WTC11 (cell line): ENCODE measurements around the gene UGT2B7.

ENCODE experiments used
- AFF4 ChIP-seq: sonication (generic); formaldehyde crosslinking; IDR thresholded peaks from 2 replicates; pipeline ENCODE4 v1.8.1; 2023; ENCODE audit warnings: mild to moderate bottlenecking, missing genetic modification reagents, borderline replicate concordance
- ATF6 ChIP-seq: sonication (generic); formaldehyde crosslinking; IDR thresholded peaks from 2 replicates; pipeline ENCODE4 v1.8.1; 2023; ENCODE audit warnings: mild to moderate bottlenecking, missing genetic modification reagents
- CREM ChIP-seq: sonication (generic); formaldehyde crosslinking; IDR thresholded peaks from 2 replicates; pipeline ENCODE4 v1.8.1; 2022; ENCODE audit warnings: mild to moderate bottlenecking, missing genetic modification reagents, moderate library complexity
- CTCF ChIP-seq: fragments of 200-600 bp; IDR thresholded peaks from 2 replicates; pipeline ENCODE4 v1.8.0; 2022; ENCODE audit warnings: antibody characterized with exemption
- E2F4 ChIP-seq: sonication (generic); formaldehyde crosslinking; IDR thresholded peaks from 2 replicates; pipeline ENCODE4 v1.8.1; 2022; ENCODE audit warnings: low read depth, mild to moderate bottlenecking, moderate library complexity, missing genetic modification reagents, borderline replicate concordance
- ELF4 ChIP-seq: sonication (generic); formaldehyde crosslinking; IDR thresholded peaks from 2 replicates; pipeline ENCODE4 v1.8.1; 2022; ENCODE audit warnings: low read depth, mild to moderate bottlenecking, moderate library complexity, missing genetic modification reagents
- MAX ChIP-seq: sonication (generic); formaldehyde crosslinking; IDR thresholded peaks from 2 replicates; pipeline ENCODE4 v1.8.0; 2022; ENCODE audit warnings: mild to moderate bottlenecking, missing genetic modification reagents
- NFATC4 ChIP-seq: fragments of 250-450 bp; sonication (Bioruptor Pico); IDR thresholded peaks from 2 replicates; pipeline ENCODE4 v1.9.0; 2021; ENCODE audit warnings: mild to moderate bottlenecking
- NR3C1 ChIP-seq: sonication (generic); formaldehyde crosslinking; conservative IDR thresholded peaks from 2 replicates; pipeline ENCODE4 v1.8.1; 2023; ENCODE audit warnings: low read depth, mild to moderate bottlenecking, missing genetic modification reagents
- SP1 ChIP-seq: sonication (generic); formaldehyde crosslinking; conservative IDR thresholded peaks from 2 replicates; pipeline ENCODE4 v1.8.1; 2022; ENCODE audit warnings: missing genetic modification reagents
- USF2 ChIP-seq: sonication (generic); formaldehyde crosslinking; IDR thresholded peaks from 2 replicates; pipeline ENCODE4 v1.8.1; 2023; ENCODE audit warnings: mild to moderate bottlenecking, missing genetic modification reagents, moderate library complexity

- TF ChIP-seq CREM (CRISPR knock-in tag) (no peak), E2F4 (CRISPR knock-in tag) (no peak), SP1 (CRISPR knock-in tag) (no peak), NFATC4 (CRISPR knock-in tag) (no peak), AFF4 (CRISPR knock-in tag) (no peak), ATF6 (CRISPR knock-in tag) (no peak), MAX (no peak), CTCF (no peak), USF2 (CRISPR knock-in tag) (no peak), ELF4 (CRISPR knock-in tag) (no peak), NR3C1 (no peak)
Observed at GRCh38 chr4:69120870-69121269, 24.6 kb downstream of the UGT2B7 start.
